Measurements from ENCODE around the gene MYOM3.

The MYOM3 gene

GRCh38 chr1:24094554-24094953, 17.4 kb downstream of the MYOM3 start:
- Histone ChIP-seq H3K27me3 (ENCODE audit: low read depth, low read length) (no peaks in the 10 kb centered on the region), H3K36me3 (replicated peaks; ENCODE audit: low read depth, low read length) (no peaks in the 10 kb centered on the region), H3K79me2 (ENCODE audit: low read length) (no peaks in the 10 kb centered on the region), H3K4me3 (ENCODE audit: low read length) (no peak overlapping the region), H3K9ac (ENCODE audit: low read length) (no peak overlapping the region), H4K20me1 (ENCODE audit: insufficient read depth, low read length) (no peaks in the 10 kb centered on the region), H3K27ac (ENCODE audit: low read length) (no peak overlapping the region), H3K4me1 (ENCODE audit: low read length) (no peaks in the 10 kb centered on the region), H3K4me2 (ENCODE audit: low read length) (no peak overlapping the region), H3K9me3 (ENCODE audit: insufficient read depth, low read length) (no peaks in the 10 kb centered on the region), H2AFZ (ENCODE audit: low read depth, low read length) (no peak overlapping the region)
- TF ChIP-seq CTCF (IDR thresholded peaks at IDR 0.05; ENCODE audit: low read depth, low read length) (no peak), EZH2phosphoT487 (IDR thresholded peaks at IDR 0.05; ENCODE audit: low read depth) (no peak)

GRCh38 chr1:24093732-24094131, 18.2 kb downstream of the MYOM3 start:
- Histone ChIP-seq H3K4me1 (ENCODE audit: low read length) (no peaks in the 10 kb centered on the region), H3K79me2 (ENCODE audit: low read length) (no peaks in the 10 kb centered on the region), H3K9me3 (ENCODE audit: insufficient read depth, low read length) (no peaks in the 10 kb centered on the region)

GRCh38 chr1:24092979-24093378, 19.0 kb downstream of the MYOM3 start:
- Histone ChIP-seq H3K4me3 (ENCODE audit: low read length) (no peak overlapping the region), H3K4me1 (ENCODE audit: low read length) (no peaks in the 10 kb centered on the region), H3K79me2 (ENCODE audit: low read length) (no peaks in the 10 kb centered on the region), H3K27me3 (ENCODE audit: low read depth, low read length) (no peaks in the 10 kb centered on the region), H3K4me2 (ENCODE audit: low read length) (no peak overlapping the region), H3K36me3 (replicated peaks; ENCODE audit: low read depth, low read length) (no peaks in the 10 kb centered on the region), H3K27ac (ENCODE audit: low read length) (no peak overlapping the region), H4K20me1 (ENCODE audit: insufficient read depth, low read length) (no peaks in the 10 kb centered on the region), H2AFZ (ENCODE audit: low read depth, low read length) (no peak overlapping the region), H3K9me3 (ENCODE audit: insufficient read depth, low read length) (no peaks in the 10 kb centered on the region), H3K9ac (ENCODE audit: low read length) (no peak overlapping the region)
- TF ChIP-seq CTCF (IDR thresholded peaks at IDR 0.05; ENCODE audit: low read depth, low read length) (no peak), EZH2phosphoT487 (IDR thresholded peaks at IDR 0.05; ENCODE audit: low read depth) (no peak)

More at GRCh38 chr1:24093732-24094131, 18.2 kb downstream of the MYOM3 start:
- H3K4me2 ChIP-seq (ENCODE audit: low read length), result no peak overlapping the region
- no peaks in the 10 kb centered on the region for H3K36me3 ChIP-seq (replicated peaks; ENCODE audit: low read depth, low read length)
- no peak overlapping the region for H3K27ac ChIP-seq (ENCODE audit: low read length)
- H3K4me3 ChIP-seq (ENCODE audit: low read length), result no peak overlapping the region
- H3K27me3 ChIP-seq (ENCODE audit: low read depth, low read length), result no peaks in the 10 kb centered on the region
- no peak overlapping the region for H2AFZ ChIP-seq (ENCODE audit: low read depth, low read length)
- H3K9ac ChIP-seq (ENCODE audit: low read length), result no peak overlapping the region
- no peak for TF ChIP-seq EZH2phosphoT487 (IDR thresholded peaks at IDR 0.05; ENCODE audit: low read depth)
- TF ChIP-seq CTCF (IDR thresholded peaks at IDR 0.05; ENCODE audit: low read depth, low read length), result no peak
- no peaks in the 10 kb centered on the region for H4K20me1 ChIP-seq (ENCODE audit: insufficient read depth, low read length)

GRCh38 chr1:24091971-24092482, 19.9 kb downstream of the MYOM3 start:
- Histone ChIP-seq H3K4me3 (ENCODE audit: low read length) (no peak overlapping the region), H3K4me2 (ENCODE audit: low read length) (no peak overlapping the region), H3K4me1 (ENCODE audit: low read length) (no peaks in the 10 kb centered on the region), H3K9me3 (ENCODE audit: insufficient read depth, low read length) (no peaks in the 10 kb centered on the region), H3K79me2 (ENCODE audit: low read length) (no peaks in the 10 kb centered on the region), H3K27me3 (ENCODE audit: low read depth, low read length) (no peaks in the 10 kb centered on the region), H3K9ac (ENCODE audit: low read length) (no peak overlapping the region), H4K20me1 (ENCODE audit: insufficient read depth, low read length) (no peaks in the 10 kb centered on the region), H3K27ac (ENCODE audit: low read length) (no peak overlapping the region), H2AFZ (ENCODE audit: low read depth, low read length) (no peak overlapping the region), H3K36me3 (replicated peaks; ENCODE audit: low read depth, low read length) (no peaks in the 10 kb centered on the region)
- no peak for TF ChIP-seq EZH2phosphoT487 (IDR thresholded peaks at IDR 0.05; ENCODE audit: low read depth)
- TF ChIP-seq CTCF (IDR thresholded peaks at IDR 0.05; ENCODE audit: low read depth, low read length), result no peak
